Thyroid gland (tissue), 4 donors: Measurements from ENCODE around the gene ZNF611.

ENCODE experiments used
- POLR2A ChIP-seq, 2 donors: fragments of 450-650 bp; IDR thresholded peaks; one replicate each; pipeline ENCODE4 v1.6.1; 2017; ENCODE audit warnings: antibody characterized with exemption in 2 of 2, mild to moderate bottlenecking in 2 of 2, moderate library complexity in 1 of 2
- TF ChIP-seq, protein P1 (sequence below), 6 experiments: fragments of 200-600 bp in 3 of 6; fragments of 450-650 bp in 3 of 6; sonication (generic) in 3 of 6; IDR thresholded peaks; one replicate each; pipeline ENCODE4 v1.5.1; 2016 to 2019; ENCODE audit warnings: antibody characterized with exemption in 6 of 6, mild to moderate bottlenecking in 2 of 6, inconsistent platforms in 1 of 6, moderate library complexity in 1 of 6

- no peak for TF ChIP-seq POLR2A (IDR thresholded peaks at IDR 0.05)
- TF ChIP-seq, protein P1, sequence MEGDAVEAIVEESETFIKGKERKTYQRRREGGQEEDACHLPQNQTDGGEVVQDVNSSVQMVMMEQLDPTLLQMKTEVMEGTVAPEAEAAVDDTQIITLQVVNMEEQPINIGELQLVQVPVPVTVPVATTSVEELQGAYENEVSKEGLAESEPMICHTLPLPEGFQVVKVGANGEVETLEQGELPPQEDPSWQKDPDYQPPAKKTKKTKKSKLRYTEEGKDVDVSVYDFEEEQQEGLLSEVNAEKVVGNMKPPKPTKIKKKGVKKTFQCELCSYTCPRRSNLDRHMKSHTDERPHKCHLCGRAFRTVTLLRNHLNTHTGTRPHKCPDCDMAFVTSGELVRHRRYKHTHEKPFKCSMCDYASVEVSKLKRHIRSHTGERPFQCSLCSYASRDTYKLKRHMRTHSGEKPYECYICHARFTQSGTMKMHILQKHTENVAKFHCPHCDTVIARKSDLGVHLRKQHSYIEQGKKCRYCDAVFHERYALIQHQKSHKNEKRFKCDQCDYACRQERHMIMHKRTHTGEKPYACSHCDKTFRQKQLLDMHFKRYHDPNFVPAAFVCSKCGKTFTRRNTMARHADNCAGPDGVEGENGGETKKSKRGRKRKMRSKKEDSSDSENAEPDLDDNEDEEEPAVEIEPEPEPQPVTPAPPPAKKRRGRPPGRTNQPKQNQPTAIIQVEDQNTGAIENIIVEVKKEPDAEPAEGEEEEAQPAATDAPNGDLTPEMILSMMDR (IDR thresholded peaks at IDR 0.05) = no peak
Observed at GRCh38 chr19:52716522-52716921, 18.3 kb downstream of the ZNF611 start.
